ENCODE results near the gene SIRT3. TPM values are rescaled to one million over a fixed set of nuclear protein-coding genes. Genes with fewer than 3 reads are reported as not detected.

SIRT3 gene
- total and polyA plus RNA-seq, 2 of the 13 experiments (the other 11 are each of a cell fraction or from before 2014, with no cell fraction given): 15.1 to 18.2 TPM

DNA sequence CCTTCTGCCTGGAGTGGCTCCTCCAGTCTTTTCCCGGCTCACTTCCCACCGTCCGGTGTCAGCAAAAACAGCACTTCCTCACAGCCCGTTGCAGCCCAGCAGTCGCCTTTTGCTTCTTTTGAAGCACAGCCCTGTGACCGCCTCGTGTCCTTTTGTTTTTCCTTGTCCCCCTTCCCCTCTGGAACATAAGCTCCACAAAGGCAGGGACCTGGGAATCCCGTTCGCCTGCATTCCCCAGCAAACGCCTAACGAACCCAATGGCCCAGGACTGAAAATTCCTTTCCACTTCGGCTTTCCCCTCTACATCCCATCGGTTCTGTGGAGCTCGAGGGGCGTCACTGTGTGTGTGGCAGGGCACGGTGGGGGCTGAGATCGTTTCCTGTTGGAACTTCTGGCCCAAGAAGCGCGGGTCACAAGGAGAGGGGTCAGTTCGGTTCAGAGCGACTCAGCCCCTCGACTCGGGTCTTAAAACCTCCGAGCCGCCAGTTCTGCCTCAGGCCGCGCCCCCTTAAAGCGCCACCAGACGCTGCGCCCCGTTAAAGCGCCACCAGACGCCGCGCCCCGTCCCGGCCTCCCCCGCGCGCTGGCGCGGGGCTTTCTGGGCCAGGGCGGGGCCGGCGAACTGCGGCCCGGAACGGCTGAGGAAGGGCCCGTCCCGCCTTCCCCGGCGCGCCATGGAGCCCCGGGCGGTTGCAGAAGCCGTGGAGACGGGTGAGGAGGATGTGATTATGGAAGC lies 27.8 kb downstream of the SIRT3 start (continued):
- TF ChIP-seq MXD4 (CRISPR knock-in tag; IDR thresholded peaks at IDR 0.05): no peak
- no peak for TF ChIP-seq ZNF737 (CRISPR knock-in tag; IDR thresholded peaks at IDR 0.05; ENCODE audit: borderline replicate concordance)
- TF ChIP-seq HIC2 (CRISPR knock-in tag; IDR thresholded peaks at IDR 0.05; ENCODE audit: low read depth): no peak
- no peak for TF ChIP-seq ZBTB39 (CRISPR knock-in tag; IDR thresholded peaks at IDR 0.05)
- no peak for TF ChIP-seq ZBTB44 (CRISPR knock-in tag; IDR thresholded peaks at IDR 0.05)
- TF ChIP-seq ZFX (CRISPR knock-in tag; IDR thresholded peaks at IDR 0.05; ENCODE audit: low read depth): peak; percentile 75
- no peak for TF ChIP-seq BCL3 (CRISPR knock-in tag; IDR thresholded peaks at IDR 0.05)
- TF ChIP-seq IRF2 (CRISPR knock-in tag; IDR thresholded peaks at IDR 0.05): 0 out of 2 replicates have a peak, but pooled peaks have one; percentile 25
- TF ChIP-seq ZNF142 (CRISPR knock-in tag; IDR thresholded peaks at IDR 0.05): no peak
- TF ChIP-seq, protein P1, sequence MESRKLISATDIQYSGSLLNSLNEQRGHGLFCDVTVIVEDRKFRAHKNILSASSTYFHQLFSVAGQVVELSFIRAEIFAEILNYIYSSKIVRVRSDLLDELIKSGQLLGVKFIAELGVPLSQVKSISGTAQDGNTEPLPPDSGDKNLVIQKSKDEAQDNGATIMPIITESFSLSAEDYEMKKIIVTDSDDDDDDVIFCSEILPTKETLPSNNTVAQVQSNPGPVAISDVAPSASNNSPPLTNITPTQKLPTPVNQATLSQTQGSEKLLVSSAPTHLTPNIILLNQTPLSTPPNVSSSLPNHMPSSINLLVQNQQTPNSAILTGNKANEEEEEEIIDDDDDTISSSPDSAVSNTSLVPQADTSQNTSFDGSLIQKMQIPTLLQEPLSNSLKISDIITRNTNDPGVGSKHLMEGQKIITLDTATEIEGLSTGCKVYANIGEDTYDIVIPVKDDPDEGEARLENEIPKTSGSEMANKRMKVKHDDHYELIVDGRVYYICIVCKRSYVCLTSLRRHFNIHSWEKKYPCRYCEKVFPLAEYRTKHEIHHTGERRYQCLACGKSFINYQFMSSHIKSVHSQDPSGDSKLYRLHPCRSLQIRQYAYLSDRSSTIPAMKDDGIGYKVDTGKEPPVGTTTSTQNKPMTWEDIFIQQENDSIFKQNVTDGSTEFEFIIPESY (CRISPR knock-in tag; IDR thresholded peaks at IDR 0.05): no peak
- TF ChIP-seq HNRNPLL (IDR thresholded peaks at IDR 0.05; ENCODE audit: low read depth, low read length, poor library complexity, severe bottlenecking): peak; percentile 69
